WTC11 (cell line): ENCODE measurements around the gene CLUH.

Experiments used
- ELF4 ChIP-seq: sonication (generic); formaldehyde crosslinking; IDR thresholded peaks from 2 replicates; pipeline ENCODE4 v1.8.1; 2022; ENCODE audit warnings: low read depth, mild to moderate bottlenecking, moderate library complexity, missing genetic modification reagents
- NFYB ChIP-seq: sonication (generic); formaldehyde crosslinking; conservative IDR thresholded peaks from 2 replicates; pipeline ENCODE4 v1.8.0; 2022; ENCODE audit warnings: low read depth, missing genetic modification reagents
- NR2C2 ChIP-seq: sonication (generic); formaldehyde crosslinking; IDR thresholded peaks from 2 replicates; pipeline ENCODE4 v1.8.0; 2022; ENCODE audit warnings: mild to moderate bottlenecking, missing genetic modification reagents
- ZNF532 ChIP-seq: fragments of 250-450 bp; sonication (Bioruptor Pico); IDR thresholded peaks from 2 replicates; pipeline ENCODE4 v1.9.0; 2021; ENCODE audit warnings: mild to moderate bottlenecking, borderline replicate concordance
- TF ChIP-seq, protein P1 (sequence below): fragments of 200-600 bp; IDR thresholded peaks from 2 replicates; pipeline ENCODE4 v1.8.0; 2022; ENCODE audit warnings: antibody characterized with exemption

DNA sequence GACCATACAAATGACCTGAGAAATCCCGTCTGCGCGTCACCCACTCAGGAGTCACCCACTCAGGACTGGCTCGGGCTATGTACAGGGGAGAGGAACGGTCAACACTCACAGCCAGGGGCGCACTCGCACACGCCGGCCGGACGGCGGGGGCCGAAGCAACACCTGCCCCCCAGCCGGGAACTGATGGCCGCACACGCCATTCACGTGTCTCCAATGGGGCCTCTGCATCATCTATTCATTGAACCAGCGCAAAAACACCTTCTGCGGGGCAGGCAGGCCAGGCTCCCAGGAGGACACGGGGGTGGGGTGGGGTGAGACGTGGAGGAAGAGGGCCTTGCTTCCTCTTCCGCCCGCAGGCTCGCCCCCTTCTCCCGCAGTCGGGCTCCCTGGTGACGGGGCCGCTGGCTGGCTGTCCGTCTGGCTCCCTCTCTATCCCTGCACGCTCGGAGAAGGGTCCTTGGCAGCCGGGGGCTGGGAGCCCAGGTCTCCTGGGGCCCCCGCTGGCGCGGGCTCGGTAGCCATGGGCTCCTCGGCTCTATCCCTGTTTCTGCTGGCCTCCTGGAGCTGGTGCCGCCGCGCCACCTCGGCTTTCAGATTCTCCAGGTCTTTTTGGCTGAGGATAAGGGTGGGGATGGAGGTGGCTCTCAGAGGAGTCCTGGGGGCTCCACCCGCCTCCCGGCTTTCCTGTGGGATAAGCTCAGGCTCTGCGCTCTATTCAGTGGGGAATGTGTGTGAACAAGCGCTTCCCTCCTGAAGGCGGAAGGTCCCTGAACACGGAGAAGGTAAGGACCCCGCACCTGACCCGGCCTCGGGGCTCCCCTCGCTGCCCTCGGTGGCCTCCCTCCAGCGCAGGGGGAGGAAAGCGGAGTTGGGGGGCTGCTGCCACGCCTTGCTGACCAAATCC is 21.1 kb downstream of the CLUH start:
- no peak for TF ChIP-seq NFYB (CRISPR knock-in tag)
- no peak for TF ChIP-seq NR2C2 (CRISPR knock-in tag)
- TF ChIP-seq, protein P1, sequence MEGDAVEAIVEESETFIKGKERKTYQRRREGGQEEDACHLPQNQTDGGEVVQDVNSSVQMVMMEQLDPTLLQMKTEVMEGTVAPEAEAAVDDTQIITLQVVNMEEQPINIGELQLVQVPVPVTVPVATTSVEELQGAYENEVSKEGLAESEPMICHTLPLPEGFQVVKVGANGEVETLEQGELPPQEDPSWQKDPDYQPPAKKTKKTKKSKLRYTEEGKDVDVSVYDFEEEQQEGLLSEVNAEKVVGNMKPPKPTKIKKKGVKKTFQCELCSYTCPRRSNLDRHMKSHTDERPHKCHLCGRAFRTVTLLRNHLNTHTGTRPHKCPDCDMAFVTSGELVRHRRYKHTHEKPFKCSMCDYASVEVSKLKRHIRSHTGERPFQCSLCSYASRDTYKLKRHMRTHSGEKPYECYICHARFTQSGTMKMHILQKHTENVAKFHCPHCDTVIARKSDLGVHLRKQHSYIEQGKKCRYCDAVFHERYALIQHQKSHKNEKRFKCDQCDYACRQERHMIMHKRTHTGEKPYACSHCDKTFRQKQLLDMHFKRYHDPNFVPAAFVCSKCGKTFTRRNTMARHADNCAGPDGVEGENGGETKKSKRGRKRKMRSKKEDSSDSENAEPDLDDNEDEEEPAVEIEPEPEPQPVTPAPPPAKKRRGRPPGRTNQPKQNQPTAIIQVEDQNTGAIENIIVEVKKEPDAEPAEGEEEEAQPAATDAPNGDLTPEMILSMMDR = no peak
- TF ChIP-seq ZNF532 = no peak
- TF ChIP-seq ELF4 = no peak
